Sigmoid colon (tissue), 7 donors: ENCODE results near the gene CPNE4. TPM values are rescaled to one million over a fixed set of nuclear protein-coding genes. Genes with fewer than 3 reads are reported as not detected.

Experiments
- DNase-seq: peaks from one replicate; pipeline ENCODE4 v3.0.0-alpha.2; 2019
- H3K27ac ChIP-seq, 4 donors: fragments of 200-600 bp; sonication (generic); one replicate each; pipeline ENCODE4 v1.5.1; 2016 to 2019; ENCODE audit warnings: mild to moderate bottlenecking in 1 of 4
- H3K27me3 ChIP-seq, 3 donors: fragments of 200-600 bp; sonication (generic); one replicate each; pipeline ENCODE4 v1.5.1; 2019; ENCODE audit warnings: mild to moderate bottlenecking in 1 of 3
- H3K36me3 ChIP-seq, 4 donors: fragments of 200-600 bp; sonication (generic); one replicate each; pipeline ENCODE4 v1.5.1; 2016 to 2019
- H3K4me1 ChIP-seq, 4 donors: fragments of 200-600 bp; sonication (generic); one replicate each; pipeline ENCODE4 v1.5.1; 2017 to 2019
- H3K4me3 ChIP-seq, 4 donors: fragments of 200-600 bp; sonication (generic); one replicate each; pipeline ENCODE4 v1.5.1; 2017 to 2019; ENCODE audit warnings: mild to moderate bottlenecking in 2 of 4, moderate library complexity in 1 of 4
- H3K9me3 ChIP-seq, 4 donors: fragments of 200-600 bp in 3 of 4; sonication (generic) in 3 of 4; one replicate each; pipeline versions ENCODE4 v1.5.1 to v1.6.1; 2013 to 2019
- CTCF ChIP-seq, 4 experiments: fragments of 450-650 bp in 3 of 4; fragments of 200-600 bp in 1 of 4; IDR thresholded peaks; one replicate each; pipeline ENCODE4 v1.5.1; 2016 to 2019; ENCODE audit warnings: antibody characterized with exemption in 4 of 4, mild to moderate bottlenecking in 3 of 4, moderate library complexity in 2 of 4
- EP300 ChIP-seq, 4 donors: sonication (generic); formaldehyde crosslinking; IDR thresholded peaks; one replicate each; pipeline ENCODE4 v1.6.1; 2017; ENCODE audit warnings: antibody characterized with exemption in 4 of 4
- POLR2A ChIP-seq, 2 donors: fragments of 450-650 bp; IDR thresholded peaks; one replicate each; pipeline ENCODE4 v1.6.1; 2016; ENCODE audit warnings: antibody characterized with exemption in 2 of 2, mild to moderate bottlenecking in 2 of 2, moderate library complexity in 2 of 2
- POLR2AphosphoS5 ChIP-seq, 4 donors: sonication (generic); formaldehyde crosslinking; IDR thresholded peaks; one replicate each; pipeline ENCODE4 v1.6.1; 2017; ENCODE audit warnings: antibody characterized with exemption in 4 of 4
- WGBS, 2 donors: extraction: QIAGEN DNeasy Blood & Tissue Kit; methylation state at CpG; one replicate each; pipeline ENCODE4 v1.1.7; 2013; 5-methylcytosine and 5-hydroxymethylcytosine counted together
- intact Hi-C: fragments of 100-400 bp; cut with DNase I; formaldehyde crosslinking; loops from one replicate; pipeline ENCODE4 v1.15.1; 2023
- polyA plus RNA-seq, 3 donors: library from polyadenylated mRNA; stranded (reverse); fragments of 200-250 nt; gene quantifications; one replicate each; pipeline ENCODE4 v1.2.3, GENCODE V29; 2013
- total RNA-seq, 4 donors: library from RNA; depleted of rRNA; stranded (reverse); fragments of >200 nt; gene quantifications; one replicate each; pipeline ENCODE4 v1.1.0, GENCODE V29; 2016
- donor health status: healthy with polysubstance abuse.
- donor health status: Bipolar disorder and iron deficiency.
- donor health status: healthy.

The CPNE4 gene
- total and polyA plus RNA-seq, 7 donors, result 0.23 to 1.1 (median 0.54) TPM; not detected in 2

GRCh38 chr3:131755380-131755779 lies 279.4 kb downstream of the CPNE4 start:
- DNase-seq, result no peak
- no peaks in the 10 kb centered on the region for H3K36me3 ChIP-seq
- H3K4me3 ChIP-seq, result no peak overlapping the region
- no peaks in the 10 kb centered on the region for H3K4me1 ChIP-seq
- no peaks in the 10 kb centered on the region for H3K27me3 ChIP-seq
- intact Hi-C loops, result no loop called here
- no peaks in the 10 kb centered on the region for H3K9me3 ChIP-seq
- TF ChIP-seq CTCF (IDR thresholded peaks at IDR 0.05), result no peak
- TF ChIP-seq POLR2A (IDR thresholded peaks at IDR 0.05), result no peak
- TF ChIP-seq EP300 (IDR thresholded peaks at IDR 0.05), result no peak
- TF ChIP-seq POLR2AphosphoS5 (IDR thresholded peaks at IDR 0.05), result no peak
- no peak overlapping the region for H3K27ac ChIP-seq

GRCh38 chr3:131750256-131750655 lies 284.6 kb downstream of the CPNE4 start:
- whole genome bisulfite sequencing, 2 donors, result 91 to 92% methylated on average over 3 of the region's 3 CpGs

GRCh38 chr3:131749826-131750225 lies 285.0 kb downstream of the CPNE4 start:
- Histone ChIP-seq H3K27me3 (no peaks in the 10 kb centered on the region), H3K27ac (no peak overlapping the region), H3K4me3 (no peak overlapping the region), H3K4me1 (no peaks in the 10 kb centered on the region), H3K36me3 (no peaks in the 10 kb centered on the region), H3K9me3 (no peaks in the 10 kb centered on the region)
- 98 to 100% methylated on average over 1 of the region's 1 CpG for WGBS, 2 donors
- intact Hi-C loops, result no loop called here
- TF ChIP-seq CTCF (IDR thresholded peaks at IDR 0.05) (no peak), POLR2AphosphoS5 (IDR thresholded peaks at IDR 0.05) (no peak), EP300 (IDR thresholded peaks at IDR 0.05) (no peak), POLR2A (IDR thresholded peaks at IDR 0.05) (no peak)
- no peak for DNase-seq

More at GRCh38 chr3:131750256-131750655, 284.6 kb downstream of the CPNE4 start:
- Histone ChIP-seq H3K27ac (no peak overlapping the region), H3K4me3 (no peak overlapping the region), H3K36me3 (no peaks in the 10 kb centered on the region), H3K4me1 (no peaks in the 10 kb centered on the region), H3K9me3 (no peaks in the 10 kb centered on the region), H3K27me3 (no peaks in the 10 kb centered on the region)
- TF ChIP-seq CTCF (IDR thresholded peaks at IDR 0.05) (no peak), POLR2A (IDR thresholded peaks at IDR 0.05) (no peak), EP300 (IDR thresholded peaks at IDR 0.05) (no peak), POLR2AphosphoS5 (IDR thresholded peaks at IDR 0.05) (no peak)
- intact Hi-C loops, result no loop called here
- DNase-seq, result no peak

GRCh38 chr3:131747466-131747865 lies 287.3 kb downstream of the CPNE4 start:
- intact Hi-C loops, result no loop called here
- H3K36me3 ChIP-seq, result no peaks in the 10 kb centered on the region
- H3K4me1 ChIP-seq, result no peaks in the 10 kb centered on the region
- H3K27me3 ChIP-seq, result no peaks in the 10 kb centered on the region
- 48 to 64% methylated on average over 2 of the region's 2 CpGs for WGBS, 2 donors
- H3K9me3 ChIP-seq, result no peaks in the 10 kb centered on the region
- H3K4me3 ChIP-seq, result no peak overlapping the region
- no peak overlapping the region for H3K27ac ChIP-seq
- no peak for DNase-seq
- no peak for TF ChIP-seq EP300 (IDR thresholded peaks at IDR 0.05)
- no peak for TF ChIP-seq CTCF (IDR thresholded peaks at IDR 0.05)
- TF ChIP-seq POLR2AphosphoS5 (IDR thresholded peaks at IDR 0.05), result no peak
- TF ChIP-seq POLR2A (IDR thresholded peaks at IDR 0.05), result no peak

- intact Hi-C loops, result no loop called here
- no peaks in the 10 kb centered on the region for H3K9me3 ChIP-seq
- no peak overlapping the region for H3K27ac ChIP-seq
- no peak for DNase-seq
- no peak overlapping the region for H3K4me3 ChIP-seq
- TF ChIP-seq POLR2A (IDR thresholded peaks at IDR 0.05), result no peak
- no peak for TF ChIP-seq EP300 (IDR thresholded peaks at IDR 0.05)
- WGBS, 2 donors, result 41 to 67% methylated on average over 3 of the region's 3 CpGs
- no peaks in the 10 kb centered on the region for H3K4me1 ChIP-seq
- no peaks in the 10 kb centered on the region for H3K27me3 ChIP-seq
- H3K36me3 ChIP-seq, result no peaks in the 10 kb centered on the region
Observed at GRCh38 chr3:131744765-131745164, 290.0 kb downstream of the CPNE4 start.
